CD14-positive monocyte (primary cell): ENCODE measurements around the gene U2SURP. TPM values are rescaled to one million over a fixed set of nuclear protein-coding genes. Genes with fewer than 3 reads are reported as not detected.
A peak's percentile ranks its signal among the peaks of the same experiment; 100 is the strongest.

ENCODE experiments used
- DNase-seq, 3 donors: peaks; one replicate each; pipeline ENCODE4 v3.0.0-alpha.2; 2011 to 2022
- H2AFZ ChIP-seq: 2 replicates; pipeline ENCODE4 v1.6.0; 2012; ENCODE audit warnings: mild to moderate bottlenecking, low read depth, low read length, inconsistent platforms; ENCODE audit not compliant: insufficient read depth, poor library complexity, severe bottlenecking
- H3K27ac ChIP-seq, 2 donors: 1 replicate in 1 of 2; 2 replicates in 1 of 2; pipeline ENCODE4 v1.5.1; 2012 to 2013; ENCODE audit warnings: low read length in 2 of 2, control low read depth in 1 of 2, inconsistent platforms in 1 of 2, low read depth in 1 of 2, mild to moderate bottlenecking in 1 of 2
- H3K27me3 ChIP-seq, 2 donors: one replicate each; pipeline versions ENCODE4 v1.6.0 to v1.6.1; 2011 to 2013; ENCODE audit warnings: low read length in 2 of 2; ENCODE audit not compliant: control insufficient read depth in 2 of 2, insufficient read depth in 2 of 2
- H3K36me3 ChIP-seq, 2 donors: replicated peaks in 1 of 2; 1 replicate in 1 of 2; 2 replicates in 1 of 2; pipeline versions ENCODE4 v1.5.1 to v1.6.1; 2012 to 2013; ENCODE audit warnings: low read length in 2 of 2, control low read depth in 1 of 2, inconsistent platforms in 1 of 2, mild to moderate bottlenecking in 1 of 2; ENCODE audit not compliant: insufficient read depth in 2 of 2, control insufficient read depth in 1 of 2
- H3K4me1 ChIP-seq, 2 donors: 1 replicate in 1 of 2; 2 replicates in 1 of 2; pipeline versions ENCODE4 v1.5.1 to v1.6.1; 2012 to 2013; ENCODE audit warnings: low read length in 2 of 2, control low read depth in 1 of 2, inconsistent platforms in 1 of 2, mild to moderate bottlenecking in 1 of 2, moderate library complexity in 1 of 2; ENCODE audit not compliant: insufficient read depth in 2 of 2, control insufficient read depth in 1 of 2
- H3K4me2 ChIP-seq: replicated peaks from 2 replicates; pipeline ENCODE3; 2012; ENCODE audit warnings: low read length, moderate library complexity, mild to moderate bottlenecking; ENCODE audit not compliant: poor library complexity, severe bottlenecking; ENCODE audit errors: extremely low read depth
- H3K4me3 ChIP-seq, 3 experiments: fragments of 200-600 bp in 1 of 3; sonication (generic) in 1 of 3; replicated peaks in 1 of 3; 1 replicate in 2 of 3; 2 replicates in 1 of 3; pipeline ENCODE4 v1.5.1; 2011 to 2013; ENCODE audit warnings: low read length in 3 of 3, mild to moderate bottlenecking in 3 of 3, control low read depth in 2 of 3, low read depth in 2 of 3, inconsistent platforms in 1 of 3, moderate library complexity in 1 of 3
- H3K79me2 ChIP-seq: 2 replicates; pipeline ENCODE4 v1.6.0; 2012; ENCODE audit warnings: mild to moderate bottlenecking, control low read depth, inconsistent platforms, low read length, moderate library complexity; ENCODE audit not compliant: insufficient read depth
- H3K9ac ChIP-seq: 2 replicates; pipeline ENCODE4 v1.6.0; 2017; ENCODE audit warnings: low read length, mild to moderate bottlenecking; ENCODE audit not compliant: insufficient read depth, poor library complexity, severe bottlenecking
- H3K9me3 ChIP-seq, 2 donors: replicated peaks in 1 of 2; 1 replicate in 1 of 2; 2 replicates in 1 of 2; pipeline versions ENCODE4 v1.5.1 to v1.6.1; 2012 to 2013; ENCODE audit warnings: low read length in 2 of 2, control low read depth in 1 of 2; ENCODE audit not compliant: control insufficient read depth in 1 of 2, insufficient read depth in 1 of 2
- H4K20me1 ChIP-seq: 2 replicates; pipeline ENCODE4 v1.6.0; 2012; ENCODE audit warnings: mild to moderate bottlenecking, low read length, control low read depth, moderate library complexity; ENCODE audit not compliant: insufficient read depth
- H3K27ac Mint-ChIP-seq, 7 donors: one replicate each; pipeline ENCODE4 v1.8.0; 2020; ENCODE audit warnings: mild to moderate bottlenecking in 7 of 7, mixed read lengths in 7 of 7, moderate library complexity in 6 of 7, inconsistent platforms in 2 of 7
- H3K27me3 Mint-ChIP-seq, 3 donors: one replicate each; pipeline ENCODE4 v1.8.0; 2021 to 2022; ENCODE audit warnings: low read depth in 3 of 3, mild to moderate bottlenecking in 3 of 3, mixed read lengths in 3 of 3, moderate library complexity in 3 of 3, inconsistent platforms in 1 of 3
- H3K36me3 Mint-ChIP-seq, 2 donors: one replicate each; pipeline ENCODE4 v1.8.0; 2020; ENCODE audit warnings: mixed read lengths in 2 of 2, inconsistent platforms in 1 of 2, mild to moderate bottlenecking in 1 of 2
- H3K4me1 Mint-ChIP-seq: one replicate; pipeline ENCODE4 v1.8.0; 2020; ENCODE audit warnings: mild to moderate bottlenecking, mixed read lengths
- H3K4me3 Mint-ChIP-seq, 2 donors: one replicate each; pipeline ENCODE4 v1.8.0; 2020; ENCODE audit warnings: mild to moderate bottlenecking in 2 of 2, mixed read lengths in 2 of 2, moderate library complexity in 1 of 2
- H3K9me3 Mint-ChIP-seq, 7 donors: one replicate each; pipeline ENCODE4 v1.8.0; 2020 to 2022; ENCODE audit warnings: mixed read lengths in 7 of 7, mild to moderate bottlenecking in 6 of 7, moderate library complexity in 6 of 7, inconsistent platforms in 2 of 7
- CTCF ChIP-seq: fragments of 200-600 bp; IDR thresholded peaks from one replicate; pipeline ENCODE4 v1.8.0; 2022; ENCODE audit warnings: antibody characterized with exemption, mild to moderate bottlenecking
- WGBS: methylation state at CpG from one replicate; pipeline ENCODE4 v1.1.5; 2013; ENCODE audit warnings: missing lambda C conversion rate; ENCODE audit not compliant: insufficient coverage; 5-methylcytosine and 5-hydroxymethylcytosine counted together
- intact Hi-C, 2 donors: fragments of 100-400 bp; cut with micrococcal nuclease; formaldehyde crosslinking; loops; one replicate each; pipeline versions ENCODE4 v1.15.0 to v1.15.1; 2023
- polyA plus RNA-seq, 3 donors: library from polyadenylated mRNA; depleted of rRNA in 1 of 3; unstranded in 2 of 3; stranded (reverse) in 1 of 3; fragments of 300-500 nt in 2 of 3; fragments of >200 nt in 1 of 3; fragmentation: Illumina TruSeq in 2 of 3; gene quantifications; 1 replicate in 2 of 3; 2 replicates in 1 of 3; pipeline ENCODE4 v1.2.3, GENCODE V29; 2012 to 2021

U2SURP gene
- polyA plus RNA-seq, 3 donors: 21.1 to 70.4 (median 51.4) TPM

- Histone ChIP-seq H4K20me1 (no peaks in the 10 kb centered on the region), H3K4me3 (peak overlapping the region in 1 of 3 experiments; percentile 63), H3K9ac (no peak overlapping the region), H3K27me3 (peaks cover 64 to 74% of the 10 kb centered on the region in 2 donors), H3K4me1 (peaks cover 7 to 13% of the 10 kb centered on the region in 2 donors), H3K27ac (no peak overlapping the region), H2AFZ (no peak overlapping the region), H3K9me3 (peaks cover 0 to 12% of the 10 kb centered on the region in 2 donors), H3K36me3 (no peaks in the 10 kb centered on the region), H3K4me2 (peak overlapping the region; percentile 71), H3K79me2 (no peaks in the 10 kb centered on the region)
- Mint-ChIP-seq H3K27ac (peak overlapping the region in 1 of 7 donors; percentile 26), H3K36me3 (peaks cover 12 to 13% of the 10 kb centered on the region in 2 donors), H3K9me3 (peaks cover 0 to 17% (median 15%) of the 10 kb centered on the region in 7 donors), H3K27me3 (peaks cover 63 to 79% (median 72%) of the 10 kb centered on the region in 3 donors), H3K4me1 (peaks cover 19% of the 10 kb centered on the region), H3K4me3 (peak overlapping the region; percentile 62 to 91)
- no peak for DNase-seq
- TF ChIP-seq CTCF: no peak
- 53% methylated on average over 63 of the region's 63 CpGs for WGBS
- intact Hi-C loops: no loop called here
Observed at GRCh38 chr3:142962520-142963233, 38.7 kb upstream of the U2SURP start.

- peaks cover 7 to 13% of the 10 kb centered on the region in 2 donors for H3K4me1 ChIP-seq
- H2AFZ ChIP-seq: no peak overlapping the region
- peak overlapping the region; percentile 71 for H3K4me2 ChIP-seq
- Mint-ChIP-seq H3K4me1 (peaks cover 19% of the 10 kb centered on the region), H3K9me3 (peaks cover 0 to 17% (median 15%) of the 10 kb centered on the region in 7 donors), H3K27me3 (peaks cover 60 to 77% (median 74%) of the 10 kb centered on the region in 3 donors), H3K27ac (no peak overlapping the region), H3K36me3 (peaks cover 12 to 13% of the 10 kb centered on the region in 2 donors), H3K4me3 (peak overlapping the region; percentile 62 to 91)
- peaks cover 0 to 12% of the 10 kb centered on the region in 2 donors for H3K9me3 ChIP-seq
- no peak for DNase-seq
- H3K79me2 ChIP-seq: no peaks in the 10 kb centered on the region
- H3K9ac ChIP-seq: no peak overlapping the region
- no peaks in the 10 kb centered on the region for H3K36me3 ChIP-seq
- H4K20me1 ChIP-seq: no peaks in the 10 kb centered on the region
- H3K27ac ChIP-seq: no peak overlapping the region
- TF ChIP-seq CTCF: no peak
- intact Hi-C loops: no loop called here
- peak overlapping the region in 1 of 3 experiments; percentile 63 for H3K4me3 ChIP-seq
- H3K27me3 ChIP-seq: peaks cover 59 to 70% of the 10 kb centered on the region in 2 donors
- WGBS: 2% methylated on average over 24 of the region's 35 CpGs
Observed at GRCh38 chr3:142963234-142963515, 38.2 kb upstream of the U2SURP start.
